H1 (cell line): Measurements from ENCODE around the gene RTF1. TPM values are rescaled to one million over a fixed set of nuclear protein-coding genes. Genes with fewer than 3 reads are reported as not detected.

Experiments used
- TCF12 ChIP-seq: IDR thresholded peaks from 2 replicates; pipeline ENCODE4 v1.6.1; 2011; ENCODE audit warnings: low read depth, mild to moderate bottlenecking, low read length
- polyA plus RNA-seq, 7 experiments: library from polyadenylated mRNA; depleted of rRNA in 3 of 7; stranded (reverse) in 5 of 7; unstranded in 2 of 7; fragments of >200 nt in 5 of 7; fragments of 200-250 nt in 2 of 7; gene quantifications; 1 replicate in 5 of 7; 2 replicates in 1 of 7; 4 replicates in 1 of 7; pipeline versions ENCODE4 v1.2.1 to v1.2.3, GENCODE V29; 2011 to 2013; ENCODE audit warnings: missing spikeins in 2 of 7, mixed read lengths in 2 of 7
- total RNA-seq: library from RNA; stranded (reverse); fragmentation: NEBNext Ultra II Directional; extraction: Animal tissue kit (Norgen Biotek cat#: 25700); gene quantifications from 2 replicates; pipeline ENCODE4 v1.2.1, GENCODE V29; 2021

The RTF1 gene
- total and polyA plus RNA-seq, 2 of the 8 experiments (the other 6 are each of a cell fraction or from before 2014, with no cell fraction given) = 22.6 to 47.7 TPM

- no peak for TF ChIP-seq TCF12
These were observed 95.6 kb downstream of the RTF1 start (continued) for GRCh38 chr15:41512512-41512939.
